GM18508 (cell line): ENCODE data around the gene ATG5.

Source experiments
- ATAC-seq: cut with Tn5 transposase; IDR thresholded peaks from one replicate; pipeline ENCODE4 v1.9.1; 2021; ENCODE audit warnings: moderate number of reproducible peaks; ENCODE audit not compliant: insufficient read depth, unreplicated experiment

ATG5 gene

GRCh38 chr6:106227612-106228507 is 97.7 kb downstream of the ATG5 start:
- no peak for ATAC-seq

GRCh38 chr6:106226676-106227075 is 98.9 kb downstream of the ATG5 start:
- no peak for ATAC-seq

GRCh38 chr6:106225581-106225980 is 100.0 kb downstream of the ATG5 start:
- no peak for ATAC-seq

GRCh38 chr6:106223300-106223930 is 102.1 kb downstream of the ATG5 start:
- no peak for ATAC-seq

- no peak for ATAC-seq
Measured at GRCh38 chr6:106220485-106220884, 105.1 kb downstream of the ATG5 start.

- ATAC-seq, result no peak
Measured at GRCh38 chr6:106216527-106216926, 109.0 kb downstream of the ATG5 start.

- ATAC-seq, result no peak
Measured at GRCh38 chr6:106215608-106216007, 110.0 kb downstream of the ATG5 start.

GRCh38 chr6:106214531-106214930 is 111.0 kb downstream of the ATG5 start:
- no peak for ATAC-seq

GRCh38 chr6:106213660-106214289 is 111.8 kb downstream of the ATG5 start:
- ATAC-seq, result no peak

- no peak for ATAC-seq
Measured at GRCh38 chr6:106212576-106212975, 113.0 kb downstream of the ATG5 start.

GRCh38 chr6:106206905-106207304 is 118.7 kb downstream of the ATG5 start:
- ATAC-seq, result no peak

GRCh38 chr6:106204961-106205360 is 120.6 kb downstream of the ATG5 start:
- no peak for ATAC-seq

GRCh38 chr6:106199998-106200397 is 125.6 kb downstream of the ATG5 start:
- no peak for ATAC-seq

- ATAC-seq, result no peak
Measured at GRCh38 chr6:106199331-106199730, 126.2 kb downstream of the ATG5 start.

- no peak for ATAC-seq
Measured at GRCh38 chr6:106197441-106197840, 128.1 kb downstream of the ATG5 start.

GRCh38 chr6:106194949-106195921 is 130.3 kb downstream of the ATG5 start:
- no peak for ATAC-seq

GRCh38 chr6:106192824-106193223 is 132.7 kb downstream of the ATG5 start:
- ATAC-seq, result no peak

GRCh38 chr6:106188104-106188794 is 137.3 kb downstream of the ATG5 start:
- ATAC-seq, result no peak

- ATAC-seq, result no peak
Measured at GRCh38 chr6:106187424-106187982, 138.1 kb downstream of the ATG5 start.
